ENCODE measurements around the gene SNAPIN. TPM values are rescaled to one million over a fixed set of nuclear protein-coding genes. Genes with fewer than 3 reads are reported as not detected.

SNAPIN gene
- total RNA-seq (2013): 57.5 TPM
- polyA plus RNA-seq: 100 to 1,000 TPM in 2 of 3 donors, 10 to 100 TPM in 1; 30.7 to 141 (median 135) TPM
- polyA minus RNA-seq: 31.3 and 41.4 TPM in 2 replicates
- 5.6 to 16.4 (median 10.5) reads per million in 11 experiments for total RNA-seq

GRCh38 chr1:153658400-153659174, at the start of gene SNAPIN:
Gene SNAPIN, plus strand, starts transcription at chr1:153658703. Its CDS starts 41 bp downstream, at chr1:153658744.
- WGBS (ENCODE audit: insufficient coverage): under 1% methylated on average over 45 of the region's 53 CpGs
- peak within 1 kb of the TSS; percentile 76 to 95 (median 91) for H3K27ac Mint-ChIP-seq
- peaks cover 17 to 23% of the 10 kb centered on the region in 2 donors for H3K4me1 ChIP-seq (ENCODE audit: control insufficient read depth in 1 of 2, insufficient read depth in 2 of 2, low read length in 2 of 2)
- no peaks in the 10 kb centered on the region for H3K9me3 ChIP-seq (replicated peaks in 1 of 2; ENCODE audit: control insufficient read depth in 1 of 2, insufficient read depth in 1 of 2, low read length in 2 of 2)
- H3K36me3 Mint-ChIP-seq: peaks cover 29 to 37% of the 10 kb centered on the region in 2 donors
- H3K36me3 ChIP-seq (replicated peaks in 1 of 2; ENCODE audit: control insufficient read depth in 1 of 2, insufficient read depth in 2 of 2, low read length in 2 of 2): peaks cover 31 to 38% of the 10 kb centered on the region in 2 donors
- H3K27ac ChIP-seq (ENCODE audit: low read depth in 1 of 2, low read length in 2 of 2): peak within 1 kb of the TSS; percentile 61 to 83
- intact Hi-C loops (cut with micrococcal nuclease): loop anchor here in 1 of 2 donors (1.0 kb wide), 1 partner anchor 12 kb away; the partner anchor contains the start of gene ILF2
- H3K27me3 ChIP-seq (ENCODE audit: control insufficient read depth in 2 of 2, insufficient read depth in 2 of 2, low read length in 2 of 2): no peaks in the 10 kb centered on the region
- DNase-seq: peak; percentile 71 to 84 (median 78)
- H3K9me3 Mint-ChIP-seq: no peaks in the 10 kb centered on the region
- H4K20me1 ChIP-seq (ENCODE audit: insufficient read depth, low read length): peaks cover 11% of the 10 kb centered on the region
- H3K4me3 Mint-ChIP-seq: peak within 1 kb of the TSS; percentile 92 to 95
- H3K27me3 Mint-ChIP-seq (ENCODE audit: low read depth in 3 of 3): no peaks in the 10 kb centered on the region
- H2AFZ ChIP-seq (ENCODE audit: insufficient read depth, low read depth, low read length, poor library complexity, severe bottlenecking): peak within 1 kb of the TSS; percentile 87
- peak within 1 kb of the TSS; percentile 81 for H3K9ac ChIP-seq (ENCODE audit: insufficient read depth, low read length, poor library complexity, severe bottlenecking)
- H3K4me3 ChIP-seq (replicated peaks in 1 of 3; ENCODE audit: low read depth in 2 of 3, low read length in 3 of 3): peak within 1 kb of the TSS; percentile 64 to 92 (median 84)
- H3K4me2 ChIP-seq (replicated peaks; ENCODE audit: extremely low read depth, low read length, poor library complexity, severe bottlenecking): peak within 1 kb of the TSS; percentile 92
- peaks cover 26% of the 10 kb centered on the region for H3K79me2 ChIP-seq (ENCODE audit: insufficient read depth, low read length)
- peaks cover 15% of the 10 kb centered on the region for H3K4me1 Mint-ChIP-seq
- TF ChIP-seq CTCF (IDR thresholded peaks at IDR 0.05): peak; percentile 11

GRCh38 chr1:153608742-153609584, 49.5 kb upstream of the SNAPIN start:
- Histone ChIP-seq H3K4me2 (replicated peaks; ENCODE audit: extremely low read depth, low read length, poor library complexity, severe bottlenecking) (no peak overlapping the region), H3K9ac (ENCODE audit: insufficient read depth, low read length, poor library complexity, severe bottlenecking) (no peak overlapping the region)
- intact Hi-C loops (cut with micrococcal nuclease): no loop called here

More at GRCh38 chr1:153608742-153609584, 49.5 kb upstream of the SNAPIN start:
- Histone ChIP-seq H3K4me1 (ENCODE audit: control insufficient read depth in 1 of 2, insufficient read depth in 2 of 2, low read length in 2 of 2) (peaks cover 19 to 27% of the 10 kb centered on the region in 2 donors), H3K27me3 (ENCODE audit: control insufficient read depth in 2 of 2, insufficient read depth in 2 of 2, low read length in 2 of 2) (no peaks in the 10 kb centered on the region), H4K20me1 (ENCODE audit: insufficient read depth, low read length) (no peaks in the 10 kb centered on the region), H3K79me2 (ENCODE audit: insufficient read depth, low read length) (no peaks in the 10 kb centered on the region), H3K4me3 (replicated peaks in 1 of 3; ENCODE audit: low read depth in 2 of 3, low read length in 3 of 3) (no peak overlapping the region), H3K36me3 (replicated peaks in 1 of 2; ENCODE audit: control insufficient read depth in 1 of 2, insufficient read depth in 2 of 2, low read length in 2 of 2) (no peaks in the 10 kb centered on the region), H3K9me3 (replicated peaks in 1 of 2; ENCODE audit: control insufficient read depth in 1 of 2, insufficient read depth in 1 of 2, low read length in 2 of 2) (no peaks in the 10 kb centered on the region), H2AFZ (ENCODE audit: insufficient read depth, low read depth, low read length, poor library complexity, severe bottlenecking) (no peak overlapping the region), H3K27ac (ENCODE audit: low read depth in 1 of 2, low read length in 2 of 2) (no peak overlapping the region)
- Mint-ChIP-seq H3K4me1 (peaks cover 31% of the 10 kb centered on the region), H3K27ac (peak overlapping the region in 3 of 7 donors; percentile 24 to 62 (median 57)), H3K36me3 (no peaks in the 10 kb centered on the region), H3K27me3 (ENCODE audit: low read depth in 3 of 3) (peaks cover 2 to 3% (median 2%) of the 10 kb centered on the region in 3 donors), H3K4me3 (no peak overlapping the region), H3K9me3 (peaks cover 0 to 6% (median 0%) of the 10 kb centered on the region in 7 donors)
- DNase-seq: no peak
- TF ChIP-seq CTCF (IDR thresholded peaks at IDR 0.05): no peak
- WGBS (ENCODE audit: insufficient coverage): 88% methylated on average over 14 of the region's 19 CpGs
